GM23338 (cell line): ENCODE data around the gene FCHSD2.
"Not testable (repeated sequence)": the region's sequence is repeated elsewhere in the genome, so short reads cannot be mapped to it uniquely, and the experiment has no call there.

Experiments used
- CTCF ChIP-seq, 2 experiments: fragments of 200-600 bp in 1 of 2; sonication (generic) in 1 of 2; conservative IDR thresholded peaks; 2 replicates each; pipeline versions ENCODE4 v1.5.1 to v1.6.1; 2016 to 2017; ENCODE audit warnings: antibody characterized with exemption in 2 of 2, low read depth in 2 of 2, mild to moderate bottlenecking in 2 of 2, moderate library complexity in 1 of 2
- EZH2 ChIP-seq: fragments of 200-600 bp; sonication (generic); IDR thresholded peaks from one replicate; pipeline ENCODE4 v1.8.0; 2017; ENCODE audit warnings: antibody characterized with exemption, mild to moderate bottlenecking, low read depth; ENCODE audit not compliant: unreplicated experiment
- JUNB ChIP-seq: IDR thresholded peaks from one replicate; pipeline ENCODE4 v1.6.1; 2016; ENCODE audit warnings: antibody characterized with exemption; ENCODE audit not compliant: unreplicated experiment
- POLR2AphosphoS5 ChIP-seq: IDR thresholded peaks from 2 replicates; pipeline ENCODE4 v1.6.1; 2016; ENCODE audit warnings: antibody characterized with exemption, low read depth
- REST ChIP-seq: IDR thresholded peaks from one replicate; pipeline ENCODE4 v1.6.1; 2018; ENCODE audit warnings: antibody characterized with exemption; ENCODE audit not compliant: unreplicated experiment
- ZNF114 ChIP-seq: fragments of 250-450 bp; sonication (Bioruptor Pico); IDR thresholded peaks from 2 replicates; pipeline ENCODE4 v1.5.0; 2020; ENCODE audit warnings: mild to moderate bottlenecking, moderate library complexity
- ZNF331 ChIP-seq: fragments of 250-450 bp; sonication (Bioruptor Pico); IDR thresholded peaks from 2 replicates; pipeline ENCODE4 v1.5.0; 2020; ENCODE audit warnings: low read depth, mild to moderate bottlenecking, moderate library complexity

- not testable (repeated sequence) for TF ChIP-seq ZNF331 (CRISPR knock-in tag); CTCF (conservative IDR thresholded peaks at IDR 0.05; ENCODE audit: low read depth in 2 of 2); POLR2AphosphoS5; JUNB; REST; EZH2; ZNF114 (CRISPR knock-in tag)
Observed at GRCh38 chr11:72791228-72791627, 350.9 kb downstream of the FCHSD2 start.
